HG03342 (cell line): ENCODE measurements around the gene NHLH1.
A peak's percentile ranks its signal among the peaks of the same experiment; 100 is the strongest.

Experiments used
- ATAC-seq: cut with Tn5 transposase; IDR thresholded peaks from one replicate; pipeline ENCODE4 v1.9.1; 2021; ENCODE audit warnings: mild to moderate bottlenecking, moderate library complexity; ENCODE audit not compliant: unreplicated experiment

NHLH1 gene

GRCh38 chr1:160366731-160367515 lies at the start of gene NHLH1:
Gene NHLH1 (plus strand): TSS chr1:160367071. CDS start chr1:160370732, 3,661 bp downstream.
- ATAC-seq, result no peak

- no peak for ATAC-seq
These were observed 44.0 kb upstream of the NHLH1 start for GRCh38 chr1:160322831-160323230.

GRCh38 chr1:160325252-160325651 lies 41.6 kb upstream of the NHLH1 start:
- no peak for ATAC-seq

- ATAC-seq, result no peak
These were observed 40.5 kb upstream of the NHLH1 start for GRCh38 chr1:160326418-160326817.

- ATAC-seq, result no peak
These were observed 38.7 kb upstream of the NHLH1 start for GRCh38 chr1:160328184-160328583.

GRCh38 chr1:160330119-160330518 lies 36.8 kb upstream of the NHLH1 start:
- ATAC-seq, result no peak

GRCh38 chr1:160332516-160332915 lies 34.4 kb upstream of the NHLH1 start:
- no peak for ATAC-seq

- ATAC-seq, result no peak
These were observed 28.3 kb upstream of the NHLH1 start for GRCh38 chr1:160338580-160338979.

GRCh38 chr1:160340146-160340545 lies 26.7 kb upstream of the NHLH1 start:
- ATAC-seq, result no peak

- ATAC-seq, result no peak
These were observed 26.0 kb upstream of the NHLH1 start for GRCh38 chr1:160340866-160341265.

GRCh38 chr1:160342526-160342925 lies 24.3 kb upstream of the NHLH1 start:
- ATAC-seq, result no peak

- ATAC-seq, result peak; percentile 95
These were observed 23.7 kb upstream of the NHLH1 start, which contains the start of the genes COPA and NCSTN for GRCh38 chr1:160342953-160343869. Gene COPA (minus strand): TSS chr1:160343250. CDS start chr1:160343170, 80 bp downstream. Gene NCSTN (plus strand): TSS chr1:160343383. CDS start chr1:160343397, 14 bp downstream.

GRCh38 chr1:160344241-160344640 lies 22.6 kb upstream of the NHLH1 start:
- ATAC-seq, result no peak

GRCh38 chr1:160344936-160345335 lies 21.9 kb upstream of the NHLH1 start:
- ATAC-seq, result no peak

- no peak for ATAC-seq
These were observed 20.4 kb upstream of the NHLH1 start for GRCh38 chr1:160346463-160346862.

GRCh38 chr1:160346958-160347357 lies 19.9 kb upstream of the NHLH1 start:
- ATAC-seq, result no peak

GRCh38 chr1:160351629-160352028 lies 15.2 kb upstream of the NHLH1 start:
- ATAC-seq, result no peak

GRCh38 chr1:160352555-160352954 lies 14.3 kb upstream of the NHLH1 start:
- ATAC-seq, result no peak

GRCh38 chr1:160353223-160353622 lies 13.6 kb upstream of the NHLH1 start:
- ATAC-seq, result no peak

GRCh38 chr1:160354388-160354985 lies 12.4 kb upstream of the NHLH1 start:
- ATAC-seq, result no peak

- no peak for ATAC-seq
These were observed 9.4 kb upstream of the NHLH1 start for GRCh38 chr1:160357286-160358002.
